Ectodermal cell (in vitro differentiated cells): ENCODE measurements around the gene PIAS1.
"Not testable (repeated sequence)": the region's sequence is repeated elsewhere in the genome, so short reads cannot be mapped to it uniquely, and the experiment has no call there.

ENCODE experiments used
- H3K27ac ChIP-seq: 2 replicates; pipeline ENCODE4 v1.7.0; 2013; ENCODE audit warnings: mild to moderate bottlenecking, low read depth, low read length; ENCODE audit not compliant: insufficient read depth, poor library complexity, severe bottlenecking
- H3K27me3 ChIP-seq: 2 replicates; pipeline ENCODE4 v1.7.0; 2013; ENCODE audit warnings: mild to moderate bottlenecking, low read length; ENCODE audit not compliant: insufficient read depth, control insufficient read depth, poor library complexity, severe bottlenecking
- H3K36me3 ChIP-seq: one replicate; pipeline ENCODE4 v1.7.0; 2013; ENCODE audit warnings: low read length; ENCODE audit not compliant: control insufficient read depth, insufficient read depth
- H3K4me1 ChIP-seq: one replicate; pipeline ENCODE4 v1.7.0; 2013; ENCODE audit warnings: low read length; ENCODE audit not compliant: control insufficient read depth, insufficient read depth
- H3K4me3 ChIP-seq: 2 replicates; pipeline ENCODE4 v1.7.0; 2013; ENCODE audit warnings: low read depth, low read length, control low read depth; ENCODE audit not compliant: insufficient read depth
- H3K9me3 ChIP-seq: 2 replicates; pipeline ENCODE4 v1.7.0; 2013; ENCODE audit warnings: mild to moderate bottlenecking, low read length, moderate library complexity; ENCODE audit not compliant: control insufficient read depth
- WGBS, 2 experiments: methylation state at CpG; one replicate each; pipeline ENCODE4 v1.1.7; 2013; ENCODE audit warnings: missing lambda C conversion rate in 2 of 2; 5-methylcytosine and 5-hydroxymethylcytosine counted together

The PIAS1 gene

DNA sequence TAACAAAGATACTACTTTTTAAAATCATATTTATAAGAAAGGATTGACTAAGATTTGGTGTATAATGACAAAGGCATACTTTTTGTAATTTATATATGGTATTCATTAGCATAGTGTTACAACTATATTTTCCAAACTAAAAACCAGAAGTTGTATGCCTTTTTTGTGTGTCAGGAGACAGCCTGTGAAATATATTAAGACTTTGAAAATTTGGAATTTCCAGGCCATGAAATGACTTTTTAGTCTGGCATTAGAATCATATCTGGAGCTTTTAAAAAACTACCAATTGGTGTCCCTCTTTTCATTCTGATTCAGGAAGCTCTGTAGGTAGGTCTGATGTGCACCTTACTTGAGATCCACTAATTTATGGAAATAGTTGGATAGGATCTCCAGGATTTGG, 109.1 kb downstream of the PIAS1 start:
- Histone ChIP-seq H3K9me3 (no peaks in the 10 kb centered on the region), H3K27ac (no peak overlapping the region), H3K36me3 (peaks cover 17% of the 10 kb centered on the region), H3K27me3 (no peaks in the 10 kb centered on the region), H3K4me3 (no peak overlapping the region), H3K4me1 (no peaks in the 10 kb centered on the region)

- WGBS, 2 experiments = 90 to 94% methylated on average over 4 of the region's 4 CpGs
- Histone ChIP-seq H3K27ac (no peak overlapping the region), H3K9me3 (no peaks in the 10 kb centered on the region), H3K27me3 (no peaks in the 10 kb centered on the region), H3K36me3 (peaks cover 9% of the 10 kb centered on the region), H3K4me1 (no peaks in the 10 kb centered on the region), H3K4me3 (no peak overlapping the region)
Observed at GRCh38 chr15:68166847-68167246, 112.7 kb downstream of the PIAS1 start.

- not testable (repeated sequence) for H3K9me3 ChIP-seq, H3K36me3 ChIP-seq, H3K4me3 ChIP-seq, H3K27ac ChIP-seq, H3K4me1 ChIP-seq, H3K27me3 ChIP-seq
- WGBS, 2 experiments = 92 to 97% methylated on average over 2 of the region's 2 CpGs
Observed at GRCh38 chr15:68172037-68172436, 117.9 kb downstream of the PIAS1 start.

- WGBS, 2 experiments = 92 to 97% methylated on average over 4 of the region's 4 CpGs
- H3K27ac ChIP-seq = no peak overlapping the region
- no peak overlapping the region for H3K4me3 ChIP-seq
- peaks cover 4% of the 10 kb centered on the region for H3K36me3 ChIP-seq
- no peaks in the 10 kb centered on the region for H3K4me1 ChIP-seq
- H3K27me3 ChIP-seq = no peaks in the 10 kb centered on the region
- no peaks in the 10 kb centered on the region for H3K9me3 ChIP-seq
Observed at GRCh38 chr15:68173119-68173518, 119.0 kb downstream of the PIAS1 start.

GRCh38 chr15:68175526-68175925, 121.4 kb downstream of the PIAS1 start:
- H3K36me3 ChIP-seq = no peaks in the 10 kb centered on the region
- no peak overlapping the region for H3K4me3 ChIP-seq
- 93 to 98% methylated on average over 2 of the region's 2 CpGs for WGBS, 2 experiments
- H3K27me3 ChIP-seq = no peaks in the 10 kb centered on the region
- H3K4me1 ChIP-seq = no peaks in the 10 kb centered on the region
- H3K9me3 ChIP-seq = no peaks in the 10 kb centered on the region
- no peak overlapping the region for H3K27ac ChIP-seq

DNA sequence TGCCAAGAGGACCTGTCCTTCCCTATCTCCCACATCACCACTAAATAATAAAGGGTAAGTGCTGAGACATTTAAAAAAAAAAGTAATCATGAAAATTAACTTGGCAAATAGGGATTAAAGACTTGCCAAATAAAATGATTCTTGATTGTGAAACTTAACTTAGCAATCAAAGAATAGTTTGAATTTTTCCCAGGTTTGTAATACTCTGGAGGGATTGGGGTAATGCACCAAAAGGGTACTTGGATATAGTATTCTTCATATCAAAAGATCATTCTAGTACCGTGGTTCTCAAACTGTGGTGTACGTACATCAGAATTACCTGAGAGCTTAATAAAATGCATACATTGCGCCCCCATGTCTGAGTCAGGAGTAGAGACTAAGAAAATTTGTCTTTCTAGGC, 122.5 kb downstream of the PIAS1 start:
- Histone ChIP-seq H3K36me3 (peaks cover 5% of the 10 kb centered on the region), H3K27ac (no peak overlapping the region), H3K4me3 (no peak overlapping the region), H3K4me1 (no peaks in the 10 kb centered on the region), H3K9me3 (no peaks in the 10 kb centered on the region), H3K27me3 (no peaks in the 10 kb centered on the region)
- 95 to 96% methylated on average over 3 of the region's 3 CpGs for WGBS, 2 experiments

DNA sequence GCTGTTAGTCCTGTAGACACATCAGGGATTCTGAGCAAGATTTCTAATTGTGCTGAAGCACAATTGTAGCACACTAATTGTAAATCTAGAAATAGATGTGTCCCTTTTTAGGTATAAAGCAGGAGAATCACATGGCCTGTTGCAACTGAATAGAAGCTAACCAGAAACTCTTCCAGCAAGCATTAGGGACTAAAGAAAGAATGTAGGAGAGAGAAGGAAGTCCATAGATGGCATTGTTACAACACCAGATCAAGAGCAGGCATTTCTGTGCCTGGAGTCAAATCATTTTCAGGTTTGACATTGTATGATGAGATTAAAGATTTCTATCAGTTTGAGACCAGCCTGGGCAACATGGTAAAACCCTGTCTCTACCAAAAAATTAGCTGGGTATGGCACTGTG, 123.6 kb downstream of the PIAS1 start:
- Histone ChIP-seq H3K9me3 (no peaks in the 10 kb centered on the region), H3K27ac (no peak overlapping the region), H3K36me3 (peaks cover 8% of the 10 kb centered on the region), H3K4me3 (no peak overlapping the region), H3K27me3 (no peaks in the 10 kb centered on the region), H3K4me1 (no peaks in the 10 kb centered on the region)

DNA sequence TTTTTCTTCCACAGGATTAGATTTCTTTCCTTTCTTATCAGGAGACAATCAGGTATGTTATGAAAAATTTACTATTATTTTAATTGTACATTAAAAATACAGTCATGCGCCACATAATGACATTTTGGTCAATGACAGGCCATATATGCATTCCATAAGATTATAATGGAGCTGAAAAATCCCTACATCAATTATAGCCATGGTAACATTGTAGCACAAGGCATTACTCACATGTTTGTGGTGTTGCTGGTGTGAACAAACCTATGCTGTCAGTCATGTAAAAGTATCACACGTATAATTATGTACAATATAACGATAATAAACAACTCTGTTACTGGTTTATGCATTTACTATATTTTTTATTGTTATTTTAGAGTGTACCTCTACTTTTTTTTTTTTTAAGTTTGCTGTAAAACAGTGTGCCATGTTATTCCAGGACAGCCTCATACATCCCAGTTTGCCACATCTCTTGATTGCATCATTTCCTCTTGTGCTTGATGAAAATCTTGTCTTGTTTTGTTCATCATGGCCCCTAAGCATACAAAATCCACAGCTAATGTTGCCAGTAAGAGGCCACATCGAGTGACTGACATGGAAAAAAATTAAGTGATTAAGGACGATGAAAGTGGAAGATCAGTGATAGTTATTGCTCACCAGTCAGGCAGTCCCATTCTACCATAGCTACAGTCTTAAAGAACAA, 129.7 kb downstream of the PIAS1 start:
- no peak overlapping the region for H3K27ac ChIP-seq
- no peaks in the 10 kb centered on the region for H3K4me1 ChIP-seq
- H3K4me3 ChIP-seq = no peak overlapping the region
- 96 to 100% methylated on average over 3 of the region's 5 CpGs for WGBS, 2 experiments
- H3K9me3 ChIP-seq = no peaks in the 10 kb centered on the region
- no peaks in the 10 kb centered on the region for H3K27me3 ChIP-seq
- peaks cover 25% of the 10 kb centered on the region for H3K36me3 ChIP-seq

DNA sequence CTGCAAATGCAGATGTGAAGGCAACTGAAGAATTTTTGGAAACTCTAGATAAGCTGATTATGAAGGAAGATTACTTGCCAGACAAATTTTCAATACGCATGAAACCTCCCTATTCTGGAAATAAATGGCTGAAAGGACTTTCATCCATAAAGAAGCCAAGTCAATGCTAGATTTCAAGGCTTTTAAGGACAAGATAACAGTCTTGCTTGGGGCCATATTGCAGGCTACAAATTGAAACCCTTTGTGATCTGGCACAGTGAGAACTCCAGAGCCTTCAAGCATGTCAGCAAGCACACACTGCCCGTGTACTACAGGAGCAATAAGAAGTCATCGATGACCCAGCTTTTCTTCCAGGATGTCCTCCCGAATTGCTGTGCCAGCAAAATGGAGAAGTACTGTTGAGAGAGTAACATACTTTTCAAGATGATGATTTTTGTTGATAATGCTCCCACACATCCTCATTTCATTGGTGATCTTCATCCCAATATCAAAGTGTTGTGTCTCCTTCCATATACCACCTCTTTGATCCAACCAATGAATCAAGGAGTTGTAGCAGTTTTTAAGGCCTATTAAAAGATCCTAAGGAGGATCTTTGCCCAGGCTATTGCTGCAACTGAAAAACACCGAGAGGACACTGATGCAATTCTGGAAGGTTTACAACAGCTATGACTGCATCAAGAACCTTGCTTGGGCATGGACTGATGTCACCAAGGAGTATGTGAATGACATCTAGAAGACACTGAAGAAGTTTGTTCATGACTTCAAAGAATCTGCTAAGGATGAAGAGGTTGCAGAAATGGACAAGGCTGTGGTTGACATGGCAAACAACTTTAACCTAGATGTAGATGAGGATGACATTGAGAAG, 130.7 kb downstream of the PIAS1 start:
- Histone ChIP-seq H3K36me3 (peaks cover 25% of the 10 kb centered on the region), H3K4me3 (no peak overlapping the region), H3K27me3 (no peaks in the 10 kb centered on the region), H3K4me1 (no peaks in the 10 kb centered on the region), H3K9me3 (no peaks in the 10 kb centered on the region), H3K27ac (no peak overlapping the region)
- 95 to 97% methylated on average over 5 of the region's 5 CpGs for WGBS, 2 experiments

DNA sequence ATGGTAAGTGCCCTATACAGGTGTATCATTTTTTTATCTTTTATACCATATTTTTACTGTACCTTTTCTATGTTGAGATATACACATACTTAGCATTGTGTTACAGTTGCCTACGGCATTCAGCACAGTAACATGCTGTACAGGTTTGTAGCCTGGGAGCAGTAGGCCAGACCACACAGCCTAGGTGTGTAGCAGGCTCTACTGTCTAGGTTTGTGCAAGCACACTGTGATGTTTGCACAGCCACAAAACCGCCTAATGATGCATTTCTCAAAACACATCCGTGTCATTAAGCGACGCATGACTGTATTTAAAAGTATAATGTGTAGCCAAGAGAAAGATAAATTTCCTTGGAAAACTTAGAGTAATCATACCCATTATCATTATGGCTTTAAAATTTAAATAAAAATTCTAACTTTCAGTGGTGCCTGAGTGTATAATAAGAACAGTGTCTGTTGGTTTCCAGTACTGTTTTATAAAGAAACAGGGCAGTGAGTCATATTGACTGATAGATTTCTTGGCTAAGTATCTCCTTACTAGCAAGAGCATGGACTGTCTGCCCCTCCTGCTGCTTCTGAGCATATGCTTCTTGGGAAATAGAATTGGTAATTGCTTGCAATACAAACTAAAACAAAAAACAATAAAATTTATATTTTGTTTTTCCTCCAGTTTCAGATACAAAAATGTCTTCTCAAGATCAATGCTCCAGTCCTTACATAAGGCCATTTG, 132.7 kb downstream of the PIAS1 start:
- H3K27ac ChIP-seq = no peak overlapping the region
- no peaks in the 10 kb centered on the region for H3K9me3 ChIP-seq
- WGBS, 2 experiments = 75 to 80% methylated on average over 3 of the region's 5 CpGs
- H3K36me3 ChIP-seq = peaks cover 18% of the 10 kb centered on the region
- H3K4me1 ChIP-seq = no peaks in the 10 kb centered on the region
- no peaks in the 10 kb centered on the region for H3K27me3 ChIP-seq
- H3K4me3 ChIP-seq = no peak overlapping the region
